ENCODE measurements around the gene PCYOX1L.

DNA sequence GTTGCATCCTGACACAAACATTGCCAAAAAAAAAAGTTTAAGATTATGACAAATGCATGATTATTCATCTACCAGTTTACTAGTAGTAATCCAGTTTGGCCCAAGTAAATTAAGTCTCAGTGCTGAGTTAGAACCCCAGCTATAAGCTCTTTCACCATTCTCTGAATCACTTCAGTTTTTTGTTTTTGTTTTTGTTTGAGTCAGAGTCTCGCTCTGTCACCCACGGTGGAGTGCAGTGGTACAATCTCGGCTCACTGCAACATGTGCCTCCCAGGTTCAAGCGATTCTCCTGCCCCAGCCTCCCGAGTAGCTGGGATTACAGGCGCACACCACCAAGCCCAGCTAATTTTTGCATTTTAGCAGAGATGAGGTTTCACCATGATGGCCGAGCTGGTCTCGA is 1.5 kb upstream of the PCYOX1L start:
- TF ChIP-seq, protein P1, sequence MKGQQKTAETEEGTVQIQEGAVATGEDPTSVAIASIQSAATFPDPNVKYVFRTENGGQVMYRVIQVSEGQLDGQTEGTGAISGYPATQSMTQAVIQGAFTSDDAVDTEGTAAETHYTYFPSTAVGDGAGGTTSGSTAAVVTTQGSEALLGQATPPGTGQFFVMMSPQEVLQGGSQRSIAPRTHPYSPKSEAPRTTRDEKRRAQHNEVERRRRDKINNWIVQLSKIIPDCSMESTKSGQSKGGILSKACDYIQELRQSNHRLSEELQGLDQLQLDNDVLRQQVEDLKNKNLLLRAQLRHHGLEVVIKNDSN (IDR thresholded peaks at IDR 0.05), result no peak
- TF ChIP-seq, protein P2, sequence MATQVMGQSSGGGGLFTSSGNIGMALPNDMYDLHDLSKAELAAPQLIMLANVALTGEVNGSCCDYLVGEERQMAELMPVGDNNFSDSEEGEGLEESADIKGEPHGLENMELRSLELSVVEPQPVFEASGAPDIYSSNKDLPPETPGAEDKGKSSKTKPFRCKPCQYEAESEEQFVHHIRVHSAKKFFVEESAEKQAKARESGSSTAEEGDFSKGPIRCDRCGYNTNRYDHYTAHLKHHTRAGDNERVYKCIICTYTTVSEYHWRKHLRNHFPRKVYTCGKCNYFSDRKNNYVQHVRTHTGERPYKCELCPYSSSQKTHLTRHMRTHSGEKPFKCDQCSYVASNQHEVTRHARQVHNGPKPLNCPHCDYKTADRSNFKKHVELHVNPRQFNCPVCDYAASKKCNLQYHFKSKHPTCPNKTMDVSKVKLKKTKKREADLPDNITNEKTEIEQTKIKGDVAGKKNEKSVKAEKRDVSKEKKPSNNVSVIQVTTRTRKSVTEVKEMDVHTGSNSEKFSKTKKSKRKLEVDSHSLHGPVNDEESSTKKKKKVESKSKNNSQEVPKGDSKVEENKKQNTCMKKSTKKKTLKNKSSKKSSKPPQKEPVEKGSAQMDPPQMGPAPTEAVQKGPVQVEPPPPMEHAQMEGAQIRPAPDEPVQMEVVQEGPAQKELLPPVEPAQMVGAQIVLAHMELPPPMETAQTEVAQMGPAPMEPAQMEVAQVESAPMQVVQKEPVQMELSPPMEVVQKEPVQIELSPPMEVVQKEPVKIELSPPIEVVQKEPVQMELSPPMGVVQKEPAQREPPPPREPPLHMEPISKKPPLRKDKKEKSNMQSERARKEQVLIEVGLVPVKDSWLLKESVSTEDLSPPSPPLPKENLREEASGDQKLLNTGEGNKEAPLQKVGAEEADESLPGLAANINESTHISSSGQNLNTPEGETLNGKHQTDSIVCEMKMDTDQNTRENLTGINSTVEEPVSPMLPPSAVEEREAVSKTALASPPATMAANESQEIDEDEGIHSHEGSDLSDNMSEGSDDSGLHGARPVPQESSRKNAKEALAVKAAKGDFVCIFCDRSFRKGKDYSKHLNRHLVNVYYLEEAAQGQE (IDR thresholded peaks at IDR 0.05; ENCODE audit: low read depth), result no peak
- TF ChIP-seq RAD21 (IDR thresholded peaks at IDR 0.05; ENCODE audit: low read depth) (no peak), YY1 (IDR thresholded peaks at IDR 0.05; ENCODE audit: low read depth) (no peak)
